Ishikawa (cell line): ENCODE results near the gene PHF2.

Source experiments
- CEBPB ChIP-seq: IDR thresholded peaks from 2 replicates; pipeline ENCODE4 v1.6.1; 2012
- CREB1 ChIP-seq: IDR thresholded peaks from 2 replicates; pipeline ENCODE4 v1.6.1; 2012; ENCODE audit warnings: low read depth
- EGR1 ChIP-seq: IDR thresholded peaks from 2 replicates; pipeline ENCODE4 v1.6.1; 2012
- EP300 ChIP-seq: IDR thresholded peaks from 2 replicates; pipeline ENCODE4 v1.6.1; 2012; ENCODE audit warnings: borderline replicate concordance
- FOXM1 ChIP-seq: IDR thresholded peaks from 2 replicates; pipeline ENCODE4 v1.6.1; 2012; ENCODE audit warnings: low read depth, borderline replicate concordance
- MAX ChIP-seq: IDR thresholded peaks from 2 replicates; pipeline ENCODE4 v1.6.1; 2012
- NFIC ChIP-seq: IDR thresholded peaks from 2 replicates; pipeline ENCODE4 v1.6.1; 2012
- RAD21 ChIP-seq: IDR thresholded peaks from 2 replicates; pipeline ENCODE4 v1.6.1; 2012; ENCODE audit warnings: low read depth
- REST ChIP-seq: IDR thresholded peaks from 2 replicates; pipeline ENCODE4 v1.6.1; 2012; ENCODE audit warnings: low read depth, mild to moderate bottlenecking
- TAF1 ChIP-seq: IDR thresholded peaks from 2 replicates; pipeline ENCODE4 v1.6.1; 2012; ENCODE audit warnings: low read depth, mild to moderate bottlenecking
- TCF12 ChIP-seq: IDR thresholded peaks from 2 replicates; pipeline ENCODE4 v1.6.1; 2012; ENCODE audit warnings: low read depth
- TEAD4 ChIP-seq: IDR thresholded peaks from 2 replicates; pipeline ENCODE4 v1.6.1; 2012
- USF1 ChIP-seq: IDR thresholded peaks from 2 replicates; pipeline ENCODE4 v1.6.1; 2012
- YY1 ChIP-seq: IDR thresholded peaks from 2 replicates; pipeline ENCODE4 v1.6.1; 2012; ENCODE audit warnings: low read depth
- ZBTB7A ChIP-seq: IDR thresholded peaks from 2 replicates; pipeline ENCODE4 v1.6.1; 2012; ENCODE audit warnings: low read depth

Gene PHF2

GRCh38 chr9:93582115-93582514 is 5.7 kb downstream of the PHF2 start:
- TF ChIP-seq EP300 (no peak), NFIC (no peak), CREB1 (no peak), YY1 (no peak)

- TF ChIP-seq TEAD4 (no peak), FOXM1 (no peak), TAF1 (no peak), CEBPB (no peak), EGR1 (no peak), ZBTB7A (no peak), EP300 (no peak), TCF12 (no peak), RAD21 (no peak)
Measured at GRCh38 chr9:93582550-93582949, 6.2 kb downstream of the PHF2 start.

GRCh38 chr9:93585259-93585658 is 8.9 kb downstream of the PHF2 start:
- TF ChIP-seq RAD21 (no peak), YY1 (no peak), EP300 (no peak), NFIC (no peak), MAX (no peak), FOXM1 (no peak), CEBPB (no peak), ZBTB7A (no peak), EGR1 (no peak), CREB1 (no peak), USF1 (no peak), TAF1 (no peak), TEAD4 (no peak), REST (no peak), TCF12 (no peak)

GRCh38 chr9:93585695-93586094 is 9.3 kb downstream of the PHF2 start:
- TF ChIP-seq YY1 (no peak), TEAD4 (no peak), MAX (no peak), REST (no peak), CEBPB (no peak), RAD21 (no peak), ZBTB7A (no peak), CREB1 (no peak), FOXM1 (no peak), TAF1 (no peak), EP300 (no peak), USF1 (no peak), NFIC (no peak), TCF12 (no peak), EGR1 (no peak)

- TF ChIP-seq USF1 (no peak), MAX (no peak), EP300 (no peak), FOXM1 (no peak), EGR1 (no peak)
Measured at GRCh38 chr9:93586290-93587057, 10.1 kb downstream of the PHF2 start.
